Ovary (tissue), 9 donors: ENCODE data around the gene NOS3. TPM values are rescaled to one million over a fixed set of nuclear protein-coding genes. Genes with fewer than 3 reads are reported as not detected.

Experiments
- DNase-seq, 5 donors: peaks; one replicate each; pipeline ENCODE4 v3.0.0-alpha.2; 2019 to 2020
- H3K27ac ChIP-seq, 2 donors: fragments of 200-600 bp; one replicate each; pipeline versions ENCODE4 v1.5.1 to v1.8.0; 2019 to 2022
- H3K27me3 ChIP-seq: fragments of 200-600 bp; one replicate; pipeline ENCODE4 v1.8.0; 2022
- H3K36me3 ChIP-seq: fragments of 200-600 bp; sonication (generic); one replicate; pipeline ENCODE4 v1.5.1; 2019
- H3K4me1 ChIP-seq: one replicate; pipeline ENCODE4 v1.8.1; 2013; ENCODE audit warnings: mild to moderate bottlenecking, moderate library complexity; ENCODE audit not compliant: insufficient read depth
- H3K4me3 ChIP-seq: fragments of 200-600 bp; sonication (generic); one replicate; pipeline ENCODE4 v1.5.1; 2017
- H3K9me3 ChIP-seq, 2 donors: fragments of 200-600 bp in 1 of 2; sonication (generic) in 1 of 2; one replicate each; pipeline versions ENCODE4 v1.5.1 to v1.8.1; 2013 to 2019; ENCODE audit warnings: mild to moderate bottlenecking in 1 of 2, moderate library complexity in 1 of 2
- EP300 ChIP-seq: sonication (generic); formaldehyde crosslinking; IDR thresholded peaks from one replicate; pipeline ENCODE4 v1.6.1; 2017; ENCODE audit warnings: antibody characterized with exemption
- POLR2A ChIP-seq: fragments of 450-650 bp; IDR thresholded peaks from one replicate; pipeline ENCODE4 v1.6.1; 2017; ENCODE audit warnings: antibody characterized with exemption, mild to moderate bottlenecking, moderate library complexity
- WGBS, 3 donors: extraction: QIAGEN DNeasy Blood & Tissue Kit in 1 of 3; methylation state at CpG; one replicate each; pipeline versions ENCODE4 v1.1.5 to v1.1.7; 2013 to 2017; 5-methylcytosine and 5-hydroxymethylcytosine counted together
- intact Hi-C, 4 donors: fragments of 100-400 bp; cut with DNase I; formaldehyde crosslinking; loops; one replicate each; pipeline versions ENCODE4 v1.11.0 to v1.15.1; 2022 to 2023
- polyA plus RNA-seq, 2 donors: library from polyadenylated mRNA; stranded (reverse); fragments of 200-250 nt in 1 of 2; fragments of 350-450 nt in 1 of 2; fragmentation: Illumina TruSeq in 1 of 2; extraction: RNeasy Lipid Tissue Mini Kit (QIAGEN cat#74804) in 1 of 2; gene quantifications; one replicate each; pipeline ENCODE4 v1.2.3, GENCODE V29; 2013 to 2014
- total RNA-seq, 7 donors: library from RNA; depleted of rRNA in 2 of 7; stranded (reverse); fragments of >200 nt in 2 of 7; fragmentation: NEBNext Ultra II Directional in 3 of 7; extraction: Animal tissue kit (Norgen Biotek cat#: 25700) in 3 of 7; gene quantifications; one replicate each; pipeline versions ENCODE4 v1.1.0 to v1.2.4, GENCODE V29; 2016 to 2023
- TF ChIP-seq, protein P1 (sequence below), 3 donors: fragments of 450-650 bp in 2 of 3; fragments of 200-600 bp in 1 of 3; IDR thresholded peaks; one replicate each; pipeline versions ENCODE4 v1.5.1 to v1.8.0; 2016 to 2022; ENCODE audit warnings: antibody characterized with exemption in 3 of 3, mild to moderate bottlenecking in 1 of 3
- donor health status: DM: no; HTN: no; CAD: no; lungs with moderate emphysema.
- donor health status: DM: no; HTN: no; CAD: no.
- donor health status: Bipolar disorder and iron deficiency.
- donor health status: DM: yes; HTN: yes; CAD: no.
- donor health status: DM: no; HTN: no; CAD: no.
- donor health status: DM: yes; HTN: yes; CAD: no.

NOS3 gene
- total and polyA plus RNA-seq, 9 donors, result 1.0 to 26.0 (median 5.4) TPM

DNA sequence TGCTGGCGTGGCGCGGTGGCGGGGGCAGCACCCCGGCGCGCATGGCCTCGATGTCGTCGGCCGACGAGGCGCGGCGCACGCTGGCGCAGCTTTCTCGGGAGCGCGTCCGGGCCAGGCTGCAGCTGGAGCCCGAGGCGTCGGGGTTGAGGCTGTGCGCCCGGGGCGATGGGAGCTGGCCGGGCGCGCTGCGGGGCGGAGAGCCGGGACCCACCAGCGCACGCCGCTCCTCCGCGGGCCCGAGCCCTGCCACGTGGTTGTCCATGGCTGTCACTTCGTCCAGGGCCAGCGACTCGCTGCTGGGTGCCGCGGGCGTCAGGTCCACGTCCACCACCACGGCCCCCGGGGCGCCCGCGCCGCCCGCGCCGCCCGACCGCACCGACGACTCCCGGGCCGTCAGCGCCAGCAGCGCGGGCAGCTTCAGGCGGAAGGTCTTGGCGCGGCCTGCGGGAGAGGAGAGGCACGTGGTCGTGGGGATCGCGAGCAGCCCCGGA lies 32.7 kb upstream of the NOS3 start:
- H3K9me3 ChIP-seq, result no peaks in the 10 kb centered on the region
- TF ChIP-seq, protein P1, sequence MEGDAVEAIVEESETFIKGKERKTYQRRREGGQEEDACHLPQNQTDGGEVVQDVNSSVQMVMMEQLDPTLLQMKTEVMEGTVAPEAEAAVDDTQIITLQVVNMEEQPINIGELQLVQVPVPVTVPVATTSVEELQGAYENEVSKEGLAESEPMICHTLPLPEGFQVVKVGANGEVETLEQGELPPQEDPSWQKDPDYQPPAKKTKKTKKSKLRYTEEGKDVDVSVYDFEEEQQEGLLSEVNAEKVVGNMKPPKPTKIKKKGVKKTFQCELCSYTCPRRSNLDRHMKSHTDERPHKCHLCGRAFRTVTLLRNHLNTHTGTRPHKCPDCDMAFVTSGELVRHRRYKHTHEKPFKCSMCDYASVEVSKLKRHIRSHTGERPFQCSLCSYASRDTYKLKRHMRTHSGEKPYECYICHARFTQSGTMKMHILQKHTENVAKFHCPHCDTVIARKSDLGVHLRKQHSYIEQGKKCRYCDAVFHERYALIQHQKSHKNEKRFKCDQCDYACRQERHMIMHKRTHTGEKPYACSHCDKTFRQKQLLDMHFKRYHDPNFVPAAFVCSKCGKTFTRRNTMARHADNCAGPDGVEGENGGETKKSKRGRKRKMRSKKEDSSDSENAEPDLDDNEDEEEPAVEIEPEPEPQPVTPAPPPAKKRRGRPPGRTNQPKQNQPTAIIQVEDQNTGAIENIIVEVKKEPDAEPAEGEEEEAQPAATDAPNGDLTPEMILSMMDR (IDR thresholded peaks at IDR 0.05), result no peak
- H3K4me3 ChIP-seq, result no peak overlapping the region
- intact Hi-C loops, result no loop called here
- H3K36me3 ChIP-seq, result no peaks in the 10 kb centered on the region
- peaks cover 29% of the 10 kb centered on the region for H3K4me1 ChIP-seq
- H3K27me3 ChIP-seq, result no peaks in the 10 kb centered on the region
- peak in 1 of 5 donors; percentile 22 for DNase-seq
- no peak overlapping the region for H3K27ac ChIP-seq
- 80 to 85% (median 82%) methylated on average over 69 to 74 of the region's 74 CpGs for WGBS, 3 donors

DNA sequence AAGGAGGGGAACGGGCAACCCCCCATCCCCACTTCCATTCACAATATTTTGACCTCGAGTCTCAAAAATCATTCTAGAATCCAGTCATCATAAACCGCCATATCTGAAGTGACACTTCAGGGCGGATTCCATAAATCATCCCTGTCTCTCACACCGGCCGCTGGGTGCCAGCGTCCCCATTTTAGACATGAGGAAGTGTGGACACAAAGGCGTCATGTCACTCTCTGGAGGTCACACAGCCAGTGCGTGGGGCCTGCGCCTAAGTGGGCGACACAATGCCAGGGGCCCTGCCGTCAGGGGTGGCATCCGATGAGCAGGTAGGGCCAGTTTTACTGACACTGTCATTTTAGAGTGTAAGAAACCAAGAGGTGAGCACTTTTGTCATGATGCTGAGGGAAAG lies 32.2 kb upstream of the NOS3 start:
- 87 to 91% (median 89%) methylated on average over 13 of the region's 13 CpGs for WGBS, 3 donors
- TF ChIP-seq, protein P1 (IDR thresholded peaks at IDR 0.05), result no peak
- no peak for TF ChIP-seq POLR2A
- no peak for TF ChIP-seq EP300
- H3K4me3 ChIP-seq, result no peak overlapping the region
- intact Hi-C loops, result no loop called here
- H3K9me3 ChIP-seq, result no peaks in the 10 kb centered on the region
- no peaks in the 10 kb centered on the region for H3K36me3 ChIP-seq
- H3K27me3 ChIP-seq, result no peaks in the 10 kb centered on the region
- H3K4me1 ChIP-seq, result peaks cover 29% of the 10 kb centered on the region
- no peak overlapping the region for H3K27ac ChIP-seq
- DNase-seq, result no peak

DNA sequence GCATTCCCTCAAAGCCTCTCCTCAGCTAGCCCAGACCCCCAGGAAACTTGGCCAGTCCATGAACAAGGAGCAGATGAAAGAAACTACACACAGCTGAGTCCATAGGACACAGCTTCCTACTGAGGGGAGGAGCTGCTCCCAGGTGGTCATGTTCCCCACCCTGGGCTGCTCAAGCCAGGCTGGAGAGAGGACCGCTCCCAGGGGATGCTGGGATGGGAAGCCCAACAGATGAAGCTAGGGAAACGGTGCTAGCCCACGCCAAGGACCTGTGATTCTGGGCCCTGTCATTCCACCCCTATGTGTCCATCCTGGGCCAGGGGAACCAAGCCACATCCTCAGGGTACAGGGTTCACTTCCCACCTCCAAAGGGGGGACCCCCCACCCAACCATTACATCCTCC lies 31.7 kb upstream of the NOS3 start:
- peaks cover 27% of the 10 kb centered on the region for H3K4me1 ChIP-seq
- intact Hi-C loops, result no loop called here
- H3K36me3 ChIP-seq, result no peaks in the 10 kb centered on the region
- 78 to 88% (median 85%) methylated on average over 3 of the region's 3 CpGs for WGBS, 3 donors
- TF ChIP-seq POLR2A (no peak), EP300 (no peak)
- TF ChIP-seq, protein P1 (IDR thresholded peaks at IDR 0.05), result no peak
- H3K27me3 ChIP-seq, result no peaks in the 10 kb centered on the region
- H3K9me3 ChIP-seq, result no peaks in the 10 kb centered on the region
- no peak overlapping the region for H3K27ac ChIP-seq
- DNase-seq, result no peak
- H3K4me3 ChIP-seq, result no peak overlapping the region

DNA sequence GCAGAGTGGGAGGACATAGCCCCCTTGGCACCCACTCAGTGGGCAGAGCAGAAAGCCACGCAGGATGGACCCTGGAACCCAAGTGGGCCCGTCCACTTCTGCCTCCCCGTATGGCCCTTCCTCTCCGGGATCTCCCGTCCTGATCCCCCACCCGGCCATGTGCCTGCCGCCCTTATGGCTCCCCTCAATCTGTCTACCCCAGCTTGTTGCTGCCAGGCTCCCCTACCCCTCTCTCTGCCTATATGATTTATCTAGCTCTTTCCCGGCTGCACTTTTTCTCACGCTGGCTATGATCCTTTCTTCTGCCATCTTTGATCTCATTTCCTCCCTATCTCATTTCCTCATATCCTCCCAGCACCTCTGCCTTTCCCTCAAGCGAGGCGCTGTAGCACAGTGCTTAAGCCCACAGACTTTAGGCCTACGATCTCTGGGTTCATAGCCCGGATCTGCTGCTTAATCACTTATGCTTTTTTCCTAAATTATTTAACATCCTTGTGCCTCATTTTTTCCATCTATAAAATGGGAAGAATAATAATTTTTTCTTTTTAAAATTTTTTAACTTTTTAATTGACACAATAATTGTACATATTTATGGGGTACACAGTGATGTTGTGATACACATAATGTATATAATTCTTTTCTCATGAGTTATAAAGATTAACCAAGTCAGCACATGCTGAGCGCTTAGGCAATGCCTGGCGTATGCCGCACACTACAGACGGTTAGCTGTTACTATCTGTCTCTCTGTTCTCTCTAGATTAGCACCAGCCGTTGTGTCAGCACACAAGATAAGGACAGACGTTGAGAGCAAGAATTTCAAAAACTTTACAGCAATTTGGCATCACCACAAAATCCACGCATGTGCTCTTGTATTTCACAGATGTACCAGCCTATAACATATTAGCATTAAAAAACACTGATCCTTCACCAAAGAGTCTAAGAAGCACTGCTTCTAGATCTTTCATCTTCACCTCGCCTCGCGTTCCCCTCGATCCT lies 30.8 kb upstream of the NOS3 start:
- no peaks in the 10 kb centered on the region for H3K36me3 ChIP-seq
- intact Hi-C loops, result loop anchor here in 1 of 4 donors (5.0 kb wide), 2 partner anchors 57 to 152 kb away; no protein-coding TSS in a partner anchor
- TF ChIP-seq EP300, result no peak
- no peak for TF ChIP-seq POLR2A
- TF ChIP-seq, protein P1 (IDR thresholded peaks at IDR 0.05), result no peak
- no peaks in the 10 kb centered on the region for H3K27me3 ChIP-seq
- WGBS, 3 donors, result 64 to 68% (median 67%) methylated on average over 24 of the region's 24 CpGs
- no peak for DNase-seq
- no peak overlapping the region for H3K4me3 ChIP-seq
- no peak overlapping the region for H3K27ac ChIP-seq
- H3K4me1 ChIP-seq, result peaks cover 20% of the 10 kb centered on the region
- no peaks in the 10 kb centered on the region for H3K9me3 ChIP-seq
